ENCODE data around the gene DMP1. TPM values are rescaled to one million over a fixed set of nuclear protein-coding genes. Genes with fewer than 3 reads are reported as not detected.

The DMP1 gene
- total and polyA plus RNA-seq, 2 donors (not counting 1 experiment from before 2014, with no cell fraction given): not detected

- WGBS (ENCODE audit: insufficient coverage): 94% methylated on average over 7 of the region's 9 CpGs
- POLR2A ChIA-PET: no interaction called here
- H3K9me3 ChIP-seq (ENCODE audit: control extremely low read depth in 1 of 3, control insufficient read depth in 2 of 3, insufficient read depth in 1 of 3, low read length in 2 of 3): no peaks in the 10 kb centered on the region
- H3K4me2 ChIP-seq (replicated peaks; ENCODE audit: low read depth, low read length, poor library complexity, severe bottlenecking): no peak overlapping the region
- no peaks in the 10 kb centered on the region for H3K79me2 ChIP-seq (ENCODE audit: control insufficient read depth, insufficient read depth, low read length)
- Mint-ChIP-seq H3K4me3 (no peak overlapping the region), H3K27ac (no peak overlapping the region), H3K4me1 (no peaks in the 10 kb centered on the region), H3K27me3 (peaks cover 4% of the 10 kb centered on the region), H3K9me3 (ENCODE audit: insufficient read depth) (no peaks in the 10 kb centered on the region)
- CTCF ChIA-PET: no interaction called here
- H3K36me3 ChIP-seq (replicated peaks in 1 of 2; ENCODE audit: control extremely low read depth in 1 of 2, control insufficient read depth in 1 of 2, extremely low read depth in 1 of 2, insufficient read depth in 2 of 2, low read length in 1 of 2): no peaks in the 10 kb centered on the region
- intact Hi-C loops (cut with micrococcal nuclease): no loop called here
- DNase-seq: no peak
- no peak for ATAC-seq (ENCODE audit: low read depth)
- no peak overlapping the region for H3K27ac ChIP-seq (ENCODE audit: low read length in 2 of 2)
- TF ChIP-seq CTCF (IDR thresholded peaks at IDR 0.05) (no peak), EZH2 (IDR thresholded peaks at IDR 0.05; ENCODE audit: borderline replicate concordance, insufficient read depth, low read depth, low read length, poor library complexity, severe bottlenecking) (no peak)
- H3K9ac ChIP-seq (ENCODE audit: low read length): no peak overlapping the region
- H3K27me3 ChIP-seq (replicated peaks in 1 of 4; ENCODE audit: control extremely low read depth in 1 of 4, control insufficient read depth in 3 of 4, insufficient read depth in 4 of 4, low read length in 3 of 4): no peaks in the 10 kb centered on the region
- no peaks in the 10 kb centered on the region for H4K20me1 ChIP-seq (ENCODE audit: control insufficient read depth, insufficient read depth, low read length, poor library complexity, severe bottlenecking)
- H3K4me3 ChIP-seq (ENCODE audit: control extremely low read depth in 1 of 5, extremely low read depth in 1 of 5, insufficient read depth in 1 of 5, low read depth in 2 of 5, low read length in 4 of 5): no peak overlapping the region
- H2AFZ ChIP-seq (ENCODE audit: insufficient read depth, low read depth, low read length, poor library complexity, severe bottlenecking): no peak overlapping the region
- H3K4me1 ChIP-seq (ENCODE audit: control insufficient read depth in 2 of 2, insufficient read depth in 2 of 2, low read length in 2 of 2): no peaks in the 10 kb centered on the region
These were observed 33.8 kb upstream of the DMP1 start for GRCh38 chr4:87616268-87616667.

GRCh38 chr4:87620086-87620485, 30.0 kb upstream of the DMP1 start:
- CTCF ChIA-PET: no interaction called here
- TF ChIP-seq EZH2 (IDR thresholded peaks at IDR 0.05; ENCODE audit: borderline replicate concordance, insufficient read depth, low read depth, low read length, poor library complexity, severe bottlenecking) (no peak), CTCF (IDR thresholded peaks at IDR 0.05) (no peak)
- Mint-ChIP-seq H3K27ac (no peak overlapping the region), H3K4me1 (no peaks in the 10 kb centered on the region), H3K4me3 (no peak overlapping the region), H3K27me3 (no peaks in the 10 kb centered on the region), H3K9me3 (ENCODE audit: insufficient read depth) (no peaks in the 10 kb centered on the region)
- Histone ChIP-seq H3K79me2 (ENCODE audit: control insufficient read depth, insufficient read depth, low read length) (no peaks in the 10 kb centered on the region), H3K27ac (ENCODE audit: low read length in 2 of 2) (no peak overlapping the region), H3K36me3 (replicated peaks in 1 of 2; ENCODE audit: control extremely low read depth in 1 of 2, control insufficient read depth in 1 of 2, extremely low read depth in 1 of 2, insufficient read depth in 2 of 2, low read length in 1 of 2) (no peaks in the 10 kb centered on the region), H3K4me2 (replicated peaks; ENCODE audit: low read depth, low read length, poor library complexity, severe bottlenecking) (no peak overlapping the region), H3K27me3 (replicated peaks in 1 of 4; ENCODE audit: control extremely low read depth in 1 of 4, control insufficient read depth in 3 of 4, insufficient read depth in 4 of 4, low read length in 3 of 4) (no peaks in the 10 kb centered on the region), H3K9ac (ENCODE audit: low read length) (no peak overlapping the region), H4K20me1 (ENCODE audit: control insufficient read depth, insufficient read depth, low read length, poor library complexity, severe bottlenecking) (no peaks in the 10 kb centered on the region), H3K4me1 (ENCODE audit: control insufficient read depth in 2 of 2, insufficient read depth in 2 of 2, low read length in 2 of 2) (no peaks in the 10 kb centered on the region), H2AFZ (ENCODE audit: insufficient read depth, low read depth, low read length, poor library complexity, severe bottlenecking) (no peak overlapping the region), H3K9me3 (ENCODE audit: control extremely low read depth in 1 of 3, control insufficient read depth in 2 of 3, insufficient read depth in 1 of 3, low read length in 2 of 3) (no peaks in the 10 kb centered on the region), H3K4me3 (ENCODE audit: control extremely low read depth in 1 of 5, extremely low read depth in 1 of 5, insufficient read depth in 1 of 5, low read depth in 2 of 5, low read length in 4 of 5) (no peak overlapping the region)
- POLR2A ChIA-PET: no interaction called here
- WGBS (ENCODE audit: insufficient coverage): 94% methylated on average over 3 of the region's 6 CpGs
- no peak for DNase-seq
- intact Hi-C loops (cut with micrococcal nuclease): no loop called here
- no peak for ATAC-seq (ENCODE audit: low read depth)

Measured in B cell (primary cell).